Ishikawa (cell line): Measurements from ENCODE around the gene MYPOP.

Experiments used
- CEBPB ChIP-seq: IDR thresholded peaks from 2 replicates; pipeline ENCODE4 v1.6.1; 2012
- CREB1 ChIP-seq: IDR thresholded peaks from 2 replicates; pipeline ENCODE4 v1.6.1; 2012; ENCODE audit warnings: low read depth
- REST ChIP-seq: IDR thresholded peaks from 2 replicates; pipeline ENCODE4 v1.6.1; 2012; ENCODE audit warnings: low read depth, mild to moderate bottlenecking
- TAF1 ChIP-seq: IDR thresholded peaks from 2 replicates; pipeline ENCODE4 v1.6.1; 2012; ENCODE audit warnings: low read depth, mild to moderate bottlenecking
- USF1 ChIP-seq: IDR thresholded peaks from 2 replicates; pipeline ENCODE4 v1.6.1; 2012

- TF ChIP-seq CREB1, result no peak
- no peak for TF ChIP-seq TAF1
- TF ChIP-seq CEBPB, result no peak
- TF ChIP-seq USF1, result no peak
- TF ChIP-seq REST, result no peak
Observed at GRCh38 chr19:45901912-45902650, at the start of gene MYPOP.
